ENCODE results near the gene BACH2.

GRCh38 chr6:90025523-90026061 lies 271.1 kb downstream of the BACH2 start:
- no peak for TF ChIP-seq RAD21 (CRISPR knock-in tag; conservative IDR thresholded peaks at IDR 0.05 in 1 of 2, IDR thresholded peaks at IDR 0.05 in 1 of 2)
- TF ChIP-seq, protein P1, sequence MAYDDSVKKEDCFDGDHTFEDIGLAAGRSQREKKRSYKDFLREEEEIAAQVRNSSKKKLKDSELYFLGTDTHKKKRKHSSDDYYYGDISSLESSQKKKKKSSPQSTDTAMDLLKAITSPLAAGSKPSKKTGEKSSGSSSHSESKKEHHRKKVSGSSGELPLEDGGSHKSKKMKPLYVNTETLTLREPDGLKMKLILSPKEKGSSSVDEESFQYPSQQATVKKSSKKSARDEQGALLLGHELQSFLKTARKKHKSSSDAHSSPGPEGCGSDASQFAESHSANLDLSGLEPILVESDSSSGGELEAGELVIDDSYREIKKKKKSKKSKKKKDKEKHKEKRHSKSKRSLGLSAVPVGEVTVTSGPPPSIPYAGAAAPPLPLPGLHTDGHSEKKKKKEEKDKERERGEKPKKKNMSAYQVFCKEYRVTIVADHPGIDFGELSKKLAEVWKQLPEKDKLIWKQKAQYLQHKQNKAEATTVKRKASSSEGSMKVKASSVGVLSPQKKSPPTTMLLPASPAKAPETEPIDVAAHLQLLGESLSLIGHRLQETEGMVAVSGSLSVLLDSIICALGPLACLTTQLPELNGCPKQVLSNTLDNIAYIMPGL (CRISPR knock-in tag; IDR thresholded peaks at IDR 0.05) = no peak
- no peak for TF ChIP-seq ARID3A (IDR thresholded peaks at IDR 0.05; ENCODE audit: borderline replicate concordance, low read depth, low read length)
- TF ChIP-seq POLR2AphosphoS2 (IDR thresholded peaks at IDR 0.05; ENCODE audit: low read length) = no peak
- TF ChIP-seq POLR2A (conservative IDR thresholded peaks at IDR 0.05) = no peak
- TF ChIP-seq ZZZ3 (IDR thresholded peaks at IDR 0.05) = no peak
- TF ChIP-seq NFIC (IDR thresholded peaks at IDR 0.05) = no peak
- TF ChIP-seq RNF2 (IDR thresholded peaks at IDR 0.05) = no peak
- TF ChIP-seq TCF7L2 (IDR thresholded peaks at IDR 0.05; ENCODE audit: low read depth, low read length) = no peak

All from K562 (cell line).